GM19240 (cell line): ENCODE results near the gene MMUT.
"Not testable (repeated sequence)": the region's sequence is repeated elsewhere in the genome, so short reads cannot be mapped to it uniquely, and the experiment has no call there.

ENCODE experiments used
- DNase-seq: peaks from one replicate; pipeline ENCODE4 v3.0.0; 2011; ENCODE audit warnings: low spot score; ENCODE audit not compliant: insufficient read length

Gene MMUT

GRCh38 chr6:49423817-49424216 is 39.2 kb downstream of the MMUT start:
- no peak for DNase-seq

- DNase-seq = no peak
These were observed 46.9 kb downstream of the MMUT start for GRCh38 chr6:49416195-49416594.

DNA sequence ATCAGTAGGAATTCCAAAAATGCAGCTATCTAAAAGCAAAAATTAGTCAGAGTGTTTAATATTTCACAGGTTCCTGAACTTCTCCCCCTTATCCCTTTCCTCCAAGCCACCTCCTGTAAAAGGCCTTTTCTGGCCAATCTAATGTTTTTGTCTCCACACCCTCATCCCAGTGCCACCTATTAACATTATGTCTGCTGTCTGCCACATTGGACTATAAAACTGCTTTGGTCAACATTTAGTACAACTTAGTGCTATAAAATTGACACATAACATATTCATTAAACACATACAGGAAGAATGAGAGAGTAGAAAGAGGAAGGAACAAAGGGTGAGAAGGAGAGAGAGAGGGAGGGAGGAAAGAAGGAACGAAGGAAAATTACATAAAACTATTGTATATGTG is 47.7 kb downstream of the MMUT start:
- DNase-seq = no peak

GRCh38 chr6:49410564-49410963 is 52.5 kb downstream of the MMUT start:
- DNase-seq = no peak

GRCh38 chr6:49409951-49410542 is 53.0 kb downstream of the MMUT start:
- peak; percentile 2 for DNase-seq

- DNase-seq = no peak
These were observed 56.6 kb downstream of the MMUT start for GRCh38 chr6:49406250-49406970.

- DNase-seq = no peak
These were observed 62.0 kb downstream of the MMUT start for GRCh38 chr6:49401063-49401462.

- not testable (repeated sequence) for DNase-seq
These were observed 76.2 kb downstream of the MMUT start for GRCh38 chr6:49386667-49387508.

GRCh38 chr6:49384904-49385303 is 78.1 kb downstream of the MMUT start:
- no peak for DNase-seq
